GM19240 (cell line): ENCODE measurements around the gene SLC39A8.

ENCODE experiments used
- DNase-seq: peaks from one replicate; pipeline ENCODE4 v3.0.0; 2011; ENCODE audit warnings: low spot score; ENCODE audit not compliant: insufficient read length

Gene SLC39A8

DNA sequence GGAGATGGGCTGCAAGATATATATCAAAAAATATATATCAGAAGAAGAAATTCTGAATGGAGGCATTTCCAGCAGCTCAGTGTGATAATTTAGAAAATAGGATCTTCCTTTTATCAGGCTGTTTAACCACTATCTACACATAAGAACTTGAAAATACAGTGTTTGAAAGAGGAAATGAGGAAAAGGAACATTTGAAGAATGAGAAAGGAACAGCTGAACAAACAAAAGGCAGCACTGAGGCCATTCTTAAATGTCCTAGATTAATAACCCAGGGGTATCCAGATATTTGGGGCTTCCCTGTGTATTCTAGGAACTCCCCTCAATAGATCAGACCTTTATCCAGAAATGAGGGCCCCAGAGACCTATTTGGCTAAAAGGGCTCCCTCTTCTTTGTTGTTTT, 4.1 kb downstream of the SLC39A8 start:
- DNase-seq, result no peak

DNA sequence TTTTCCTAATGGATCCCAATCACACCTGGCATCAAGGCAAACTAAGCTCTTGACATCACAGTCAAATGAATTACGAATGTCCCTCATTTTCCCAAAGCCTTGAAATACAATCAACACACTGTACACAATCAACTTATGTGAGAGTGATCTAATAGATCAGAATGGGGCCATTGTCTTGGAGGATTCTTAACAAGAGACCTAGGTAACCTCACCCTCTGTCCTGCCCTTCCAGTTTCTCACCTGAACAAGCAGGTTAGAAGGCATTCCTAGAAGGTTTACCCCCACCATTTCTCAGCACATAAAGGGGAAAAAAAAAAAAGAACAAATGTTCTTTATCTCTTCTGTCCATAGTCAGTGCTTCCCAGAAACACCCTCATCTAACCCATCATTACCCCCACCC, 6.3 kb downstream of the SLC39A8 start:
- DNase-seq, result no peak

DNA sequence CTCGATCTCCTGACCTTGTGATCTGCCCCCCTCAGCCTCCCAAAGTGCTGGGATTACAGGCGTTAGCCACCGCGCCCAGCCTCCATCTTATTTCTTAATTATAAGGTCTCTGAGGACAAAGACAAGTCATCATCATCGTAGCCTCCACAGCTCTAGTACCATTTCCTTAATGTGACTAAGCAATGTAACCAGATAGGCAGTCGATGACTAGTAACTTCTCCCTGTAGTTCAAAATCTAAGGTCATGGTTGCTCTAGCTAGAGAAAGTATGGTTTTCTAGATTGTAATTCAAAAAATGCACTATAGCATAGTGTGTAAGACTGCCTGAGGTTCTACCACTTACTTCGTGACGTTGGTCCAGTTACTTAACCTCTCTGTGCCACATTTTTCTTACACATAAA, 6.9 kb downstream of the SLC39A8 start:
- DNase-seq, result no peak

DNA sequence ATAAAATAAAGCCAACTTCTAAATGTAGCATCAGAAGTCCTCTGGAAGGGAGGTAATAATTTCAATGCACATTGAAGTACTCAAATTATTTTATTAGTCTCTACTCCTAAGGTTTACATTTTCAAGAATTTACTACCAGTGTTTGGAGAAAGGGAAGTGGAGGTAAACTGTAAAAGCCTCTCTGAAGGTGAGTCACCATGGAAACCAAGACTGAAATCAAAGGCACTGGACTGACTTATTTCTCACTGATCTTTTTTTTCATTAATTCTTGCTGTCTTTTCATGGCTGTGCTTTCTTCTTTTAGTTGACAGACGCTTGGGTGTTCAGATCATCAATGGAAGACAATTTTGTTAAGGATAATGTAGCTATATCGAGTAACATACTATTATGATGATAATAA, 9.7 kb downstream of the SLC39A8 start:
- DNase-seq, result no peak

DNA sequence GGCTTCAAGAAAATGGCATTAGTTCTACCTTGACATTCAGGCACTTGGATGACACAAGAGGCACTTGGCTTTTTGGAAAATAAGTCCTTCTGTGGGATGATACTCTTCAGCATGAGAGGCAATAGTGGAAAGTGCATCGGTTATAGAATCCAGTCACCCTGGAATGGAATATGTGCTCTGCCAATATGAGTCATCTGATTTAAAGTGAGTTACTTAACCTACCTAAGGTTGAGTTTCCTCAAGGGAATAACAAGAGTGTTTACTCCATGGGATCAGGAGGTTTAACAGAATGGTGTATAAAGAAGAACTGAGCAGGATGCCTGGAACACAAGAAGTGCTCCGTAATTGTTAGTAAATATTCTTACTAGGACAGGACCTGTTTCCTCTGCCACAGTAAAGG, 10.7 kb downstream of the SLC39A8 start:
- no peak for DNase-seq

DNA sequence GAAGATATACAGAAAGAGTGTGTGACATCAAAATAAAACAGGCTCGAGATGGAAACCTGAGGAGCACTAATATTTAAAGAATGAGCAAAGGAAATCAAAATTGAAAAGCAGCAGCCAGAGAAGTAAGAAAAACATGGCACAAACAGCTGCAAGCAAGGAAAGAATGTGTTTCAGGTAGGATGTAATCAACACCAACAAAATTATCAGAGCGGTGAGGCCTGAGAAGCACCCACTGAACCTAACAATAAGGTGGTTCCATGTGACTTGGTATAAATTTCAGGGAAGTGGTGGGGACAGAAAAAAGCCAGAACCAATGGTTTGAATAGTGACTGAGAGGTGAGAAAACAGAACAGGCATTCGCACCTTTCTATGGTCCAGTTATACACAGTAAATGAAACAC, 11.5 kb downstream of the SLC39A8 start:
- DNase-seq, result no peak

DNA sequence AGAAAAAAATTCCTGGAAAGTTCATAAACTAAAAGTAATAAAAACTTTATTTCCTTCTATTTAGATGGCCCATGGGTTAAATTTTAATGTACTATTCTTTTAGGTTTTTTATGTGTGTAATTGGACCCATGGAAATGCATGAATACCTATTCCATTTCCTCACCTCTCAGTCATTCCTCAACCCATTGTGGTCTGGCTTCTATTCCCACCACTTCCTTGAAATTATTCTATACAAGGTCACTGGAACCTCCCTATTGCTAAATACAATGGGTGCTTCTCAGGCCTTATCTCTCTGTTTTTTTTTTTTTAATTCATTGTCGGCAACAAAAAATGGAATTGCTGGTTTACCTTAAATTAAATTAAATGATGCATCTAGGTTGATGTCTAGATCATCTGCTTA, 17.2 kb downstream of the SLC39A8 start:
- no peak for DNase-seq

DNA sequence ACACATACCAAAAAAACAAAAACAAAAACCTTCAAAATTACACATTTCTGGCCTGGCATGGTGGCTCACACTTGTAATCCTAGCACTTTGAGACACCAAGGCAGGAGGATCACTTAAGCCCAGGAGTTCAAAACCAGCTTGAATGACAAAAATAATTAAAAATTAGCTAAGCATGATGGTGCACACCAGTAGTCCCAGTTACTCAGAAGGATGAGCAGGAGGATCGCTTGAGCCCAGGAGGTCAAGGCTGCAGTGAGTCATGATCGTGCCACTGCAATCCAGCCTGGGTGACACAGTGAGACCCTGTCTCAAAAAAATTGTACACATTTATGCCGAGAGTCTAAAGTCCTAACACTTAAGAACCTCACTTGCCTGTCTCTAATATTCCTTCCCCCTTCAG, 18.3 kb downstream of the SLC39A8 start:
- no peak for DNase-seq

DNA sequence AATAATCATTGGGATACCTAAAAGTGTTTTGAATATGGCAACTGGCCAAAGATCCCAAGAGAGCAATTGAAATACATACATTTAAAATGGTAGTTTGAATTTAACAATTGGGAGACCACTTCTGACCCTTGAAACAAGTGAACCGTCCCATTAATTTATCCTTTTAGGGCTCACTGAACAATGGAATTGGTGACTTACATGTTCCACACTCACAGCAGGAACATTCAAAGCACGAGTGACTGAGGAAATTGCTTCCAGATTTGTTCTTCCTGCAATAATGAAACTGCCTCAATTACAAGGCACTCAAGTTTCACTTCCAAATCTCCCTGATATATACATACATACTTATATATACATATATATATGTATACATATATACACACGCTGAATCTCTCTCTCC, 20.6 kb downstream of the SLC39A8 start:
- no peak for DNase-seq

DNA sequence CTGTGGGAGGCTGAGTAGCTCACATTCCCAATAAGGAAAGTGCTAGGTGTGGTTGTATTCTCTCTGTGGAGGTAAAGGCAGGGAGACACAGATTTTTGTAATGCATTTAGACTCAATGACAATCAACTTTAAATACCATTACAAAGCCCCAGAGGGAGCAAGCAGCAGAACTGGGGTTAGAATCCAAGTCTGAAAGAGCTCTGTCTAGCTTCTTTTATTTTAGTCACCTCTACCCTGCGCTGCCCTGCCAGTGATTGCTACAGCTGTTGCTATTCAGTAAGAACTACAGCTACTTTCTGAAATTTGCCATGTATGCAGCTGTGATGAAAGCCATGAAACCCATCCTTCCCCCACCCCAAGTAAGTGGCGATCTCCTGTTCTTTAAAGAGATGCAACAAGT, 22.5 kb downstream of the SLC39A8 start:
- no peak for DNase-seq

DNA sequence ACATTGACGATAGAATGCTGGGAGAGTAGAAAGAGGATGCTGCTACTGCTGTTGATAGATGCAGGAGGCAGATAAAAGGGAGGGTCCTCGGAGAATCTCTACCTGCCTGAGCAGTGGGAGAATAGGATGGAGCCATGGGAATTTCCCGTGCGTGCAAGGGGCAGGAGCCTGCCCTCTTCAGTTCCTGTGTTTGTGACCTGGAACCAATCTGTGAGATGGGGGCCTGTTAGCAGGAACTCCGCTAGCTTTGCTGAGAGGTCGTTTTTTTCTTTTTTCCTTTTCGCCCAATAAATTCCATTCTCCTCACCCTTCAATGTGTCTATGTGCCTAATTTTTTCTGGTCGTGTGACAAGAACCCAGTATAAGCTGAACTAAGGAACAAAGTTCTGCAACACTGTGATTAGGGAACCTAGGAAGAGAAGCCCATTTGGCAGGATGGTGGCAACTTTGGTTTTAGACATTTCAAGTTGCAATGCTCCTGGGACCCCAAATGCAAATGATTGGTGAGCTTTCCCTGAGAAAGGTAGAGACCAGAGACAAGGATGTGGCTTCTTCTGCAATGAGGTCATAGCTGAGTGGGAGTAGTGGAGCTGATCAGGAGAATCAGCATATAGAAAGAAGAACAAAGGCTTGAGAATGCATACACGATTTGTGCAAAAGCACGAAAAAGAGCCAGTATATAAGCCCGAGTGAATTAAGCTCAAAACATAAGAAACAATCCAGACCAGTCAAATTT, 23.9 kb downstream of the SLC39A8 start:
- DNase-seq, result no peak

DNA sequence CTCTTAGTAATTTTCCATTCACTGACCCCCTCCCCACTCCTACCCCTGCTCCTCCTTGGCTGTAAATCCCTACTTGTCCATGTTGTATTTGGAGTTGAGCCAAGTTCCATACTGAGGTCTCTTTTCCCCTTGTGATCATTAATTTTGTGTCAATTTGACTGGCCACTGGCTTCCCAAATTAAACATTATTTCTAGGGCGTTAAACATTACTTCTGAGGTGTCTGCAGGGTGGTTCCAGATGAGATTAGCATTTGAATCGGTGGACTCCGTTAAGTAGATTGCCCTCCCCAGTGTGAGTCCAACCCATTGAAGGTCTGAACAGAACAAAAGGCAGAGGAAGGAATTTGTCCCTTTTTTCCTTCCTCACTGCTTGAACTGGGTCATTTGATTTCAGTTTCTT, 25.7 kb downstream of the SLC39A8 start:
- no peak for DNase-seq

DNA sequence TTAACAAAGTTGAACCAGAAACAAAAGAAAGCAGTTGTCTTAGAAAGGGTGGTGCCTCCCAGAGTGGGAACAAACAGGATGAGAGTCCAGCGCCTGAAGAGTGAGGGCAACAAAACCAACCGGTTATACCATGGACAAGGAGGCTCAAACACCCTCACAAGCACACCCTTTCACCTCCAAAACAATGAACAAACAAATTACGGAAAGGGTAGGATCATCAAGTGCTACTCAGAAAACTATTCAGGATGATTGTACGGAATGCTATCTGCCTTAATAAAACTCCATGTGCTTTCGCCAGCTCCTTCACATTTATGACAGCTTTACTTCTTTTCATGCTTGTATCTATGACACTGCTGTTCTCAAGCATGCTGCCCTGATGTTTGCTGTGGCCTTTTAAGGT, 26.8 kb downstream of the SLC39A8 start:
- no peak for DNase-seq

DNA sequence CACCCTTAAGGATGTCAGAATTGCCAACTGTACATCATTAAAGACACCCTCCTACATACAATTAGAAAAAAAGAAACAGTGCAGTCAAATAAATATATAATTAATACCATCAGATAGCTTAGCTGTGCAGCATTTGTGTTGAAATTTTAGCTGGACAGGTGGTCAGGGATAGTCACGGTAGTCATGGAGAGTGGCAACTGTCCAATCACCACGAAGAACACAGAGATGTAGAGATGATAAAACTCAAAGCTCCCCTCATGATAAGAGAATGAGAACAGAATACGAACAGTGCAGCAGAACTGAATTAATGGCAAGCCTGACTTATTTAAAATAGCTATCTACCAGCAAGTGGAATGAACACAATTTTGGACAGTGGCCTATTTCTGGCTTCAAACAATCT, 27.2 kb downstream of the SLC39A8 start:
- no peak for DNase-seq

DNA sequence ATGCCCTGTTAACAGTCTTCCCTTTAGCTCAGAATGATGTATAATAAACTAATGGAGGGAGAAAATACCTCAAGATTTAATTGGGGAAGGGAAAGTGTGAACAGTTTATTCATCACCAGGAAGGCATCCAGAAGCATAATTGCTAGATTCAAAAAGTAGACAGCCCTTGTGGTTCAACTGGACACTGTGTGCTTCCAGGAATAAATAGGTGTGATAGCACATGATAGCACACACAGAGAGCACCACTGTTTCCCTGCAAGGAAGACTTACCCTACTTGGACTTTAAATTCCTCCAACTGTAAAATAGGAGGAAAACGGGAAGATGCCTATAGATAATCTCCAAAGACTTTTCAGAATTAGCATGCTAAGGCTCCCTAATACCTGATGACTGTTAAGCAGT, 27.8 kb downstream of the SLC39A8 start:
- no peak for DNase-seq

DNA sequence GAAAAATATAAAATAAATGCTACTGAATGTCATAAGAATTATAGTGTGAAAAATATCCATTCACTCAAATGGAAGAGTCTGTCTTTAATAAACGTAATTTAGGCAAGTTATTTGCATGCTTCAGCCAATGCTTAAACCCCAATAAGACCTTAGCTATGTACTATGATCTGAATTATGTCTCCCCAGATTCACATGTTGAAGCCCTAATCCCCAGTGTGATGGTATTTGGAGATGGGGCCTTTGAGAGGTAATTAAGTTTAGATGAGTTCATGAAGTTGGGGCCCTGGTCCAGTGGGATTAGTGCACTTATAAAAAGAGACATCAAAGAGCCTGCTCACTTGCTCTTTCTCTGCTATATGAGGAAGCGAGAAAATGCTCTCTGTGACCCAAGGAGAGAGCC, 28.7 kb downstream of the SLC39A8 start:
- DNase-seq, result no peak

DNA sequence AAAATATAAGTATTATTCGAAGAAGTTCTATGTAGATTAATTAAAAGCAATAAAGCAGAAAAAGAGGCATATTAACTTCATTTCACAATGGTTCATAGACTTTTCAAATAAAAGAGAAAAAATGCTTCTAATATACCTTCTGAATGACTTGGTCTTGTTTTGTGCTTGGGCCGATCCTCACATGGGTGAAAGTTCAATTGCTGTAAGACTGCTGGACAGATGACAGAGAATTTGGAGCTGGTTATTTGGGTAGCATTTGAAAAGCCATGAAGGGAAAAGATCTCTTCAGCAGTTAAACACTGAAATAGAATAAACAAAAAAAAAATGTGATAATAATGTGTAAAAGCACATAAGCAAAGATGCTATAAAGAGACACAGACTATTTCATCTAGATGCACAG, 29.8 kb downstream of the SLC39A8 start:
- no peak for DNase-seq

DNA sequence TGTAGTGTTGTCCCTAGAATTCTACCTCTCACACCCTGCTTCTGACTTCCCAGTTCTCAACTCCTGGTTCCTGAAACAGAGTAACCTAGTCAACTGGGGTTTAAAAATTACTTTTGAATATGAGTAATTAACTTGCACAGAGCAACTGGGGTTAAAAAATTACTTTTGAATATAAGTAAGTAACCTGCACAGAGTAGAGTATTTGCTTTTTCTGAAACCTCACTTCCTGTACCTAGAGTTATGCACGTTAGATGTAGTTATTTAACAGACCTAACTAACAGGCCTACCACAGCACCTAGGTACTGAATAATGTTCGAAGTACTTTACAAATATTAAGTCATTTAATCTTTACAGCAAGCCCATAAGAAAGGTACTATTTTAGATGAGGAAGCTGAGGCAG, 32.9 kb downstream of the SLC39A8 start:
- DNase-seq, result no peak

DNA sequence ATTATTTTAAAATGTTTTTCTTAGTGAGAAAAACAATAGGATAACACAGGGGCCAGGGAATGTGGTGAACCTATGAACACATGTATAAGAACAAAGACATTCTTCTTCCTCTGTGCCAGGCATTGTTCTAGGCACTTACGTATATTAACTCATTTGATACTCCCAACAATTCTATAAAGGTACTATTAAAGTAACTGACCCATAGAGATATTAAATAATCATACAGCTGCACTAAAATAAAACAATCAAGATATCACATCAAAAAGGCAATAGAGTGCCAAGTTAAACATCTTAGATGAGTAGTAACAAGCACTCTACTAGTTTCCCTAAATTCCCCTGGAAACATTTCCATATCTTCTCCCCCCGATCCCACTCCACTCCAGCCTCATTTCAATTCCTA, 33.4 kb downstream of the SLC39A8 start:
- DNase-seq, result no peak

DNA sequence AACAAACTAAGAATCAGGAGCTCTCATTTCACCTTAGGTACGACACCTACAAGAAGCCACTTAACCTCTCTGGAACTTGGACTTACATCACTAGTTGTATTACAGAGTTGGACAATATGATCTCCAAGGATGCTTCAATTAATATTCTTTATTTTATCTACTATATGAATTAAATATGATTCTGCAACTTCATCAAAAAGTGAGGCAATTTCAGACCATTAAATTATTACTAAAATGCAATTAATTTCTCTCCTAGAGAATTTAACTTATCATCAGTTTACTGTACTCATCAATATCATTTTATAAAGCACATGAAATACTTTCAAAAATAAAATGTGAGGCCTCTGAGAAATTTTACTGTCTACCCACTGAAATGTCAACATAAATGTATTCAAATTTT, 33.9 kb downstream of the SLC39A8 start:
- DNase-seq, result no peak

DNA sequence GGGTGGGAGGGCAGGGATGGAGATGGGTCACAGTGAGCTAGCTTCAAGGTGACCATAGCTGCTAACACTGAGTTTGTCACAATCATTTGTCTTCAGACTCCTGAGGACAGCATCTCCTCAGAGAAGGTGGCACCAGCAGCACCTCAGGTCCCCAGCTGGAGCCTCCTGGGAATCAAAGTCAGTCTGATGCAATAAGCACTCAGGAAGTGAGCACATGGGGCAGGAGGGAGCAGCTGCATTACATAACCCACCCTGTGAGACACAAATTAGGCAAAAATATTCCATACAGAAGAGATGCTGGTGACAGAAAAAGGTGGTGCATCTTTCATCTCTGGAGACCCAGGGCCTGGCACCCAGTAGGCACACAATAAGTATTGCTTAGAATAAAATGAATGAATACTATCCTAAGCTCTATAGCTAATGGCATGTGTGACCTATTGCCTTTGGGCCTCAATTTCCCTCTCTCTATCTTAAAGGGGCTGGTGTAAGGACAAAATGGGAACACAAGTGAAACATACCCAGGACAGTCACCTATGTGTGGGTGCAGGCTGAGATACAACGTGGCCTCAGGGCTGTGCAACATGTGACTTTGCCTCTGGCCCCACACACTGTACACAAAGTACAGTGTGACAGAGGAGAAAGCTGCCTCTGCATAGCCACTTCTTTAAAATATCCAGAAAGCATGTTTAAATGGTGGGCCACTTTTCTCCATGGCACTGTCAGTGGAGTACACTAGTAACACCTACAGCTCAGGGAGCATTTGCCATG, 37.1 kb downstream of the SLC39A8 start:
- no peak for DNase-seq

DNA sequence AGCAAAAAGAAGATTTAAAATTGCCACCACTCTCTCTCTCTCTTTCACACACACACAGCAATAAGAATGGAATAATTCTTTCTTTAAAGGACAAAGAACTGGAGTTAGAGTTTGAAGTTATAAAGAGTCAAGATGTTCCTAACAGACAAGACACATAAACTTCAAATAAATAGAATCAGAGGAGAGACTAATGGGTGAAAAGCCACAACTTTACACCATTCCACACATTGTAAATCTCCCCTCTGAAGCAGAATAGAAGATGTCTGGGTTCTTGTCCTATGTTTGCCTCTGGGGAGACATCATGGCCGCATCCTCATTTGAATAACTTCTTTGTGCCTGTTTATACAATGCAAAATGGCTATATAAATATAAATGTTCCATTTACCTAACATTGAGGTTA, 39.6 kb downstream of the SLC39A8 start:
- DNase-seq, result no peak

DNA sequence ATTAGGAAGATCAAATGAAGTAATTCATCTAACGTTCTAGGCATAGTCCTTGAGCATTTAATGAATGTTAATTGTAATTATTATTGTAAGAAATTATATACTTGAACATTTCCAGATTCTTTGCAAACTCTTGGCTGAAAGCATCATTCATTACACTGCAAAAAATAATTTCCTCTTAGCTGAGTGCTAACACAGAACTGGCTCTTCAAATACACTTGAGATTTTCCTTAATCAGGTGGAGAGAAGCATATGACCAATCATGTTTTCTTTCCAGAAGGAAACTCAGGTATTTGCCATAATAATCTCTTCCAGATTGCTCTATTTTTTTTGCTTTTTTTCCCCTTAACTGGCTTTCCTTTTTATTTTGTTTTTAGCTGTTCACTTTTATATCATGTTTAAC, 42.5 kb downstream of the SLC39A8 start:
- no peak for DNase-seq
